ENCODE results near the gene NTN3. TPM values are rescaled to one million over a fixed set of nuclear protein-coding genes. Genes with fewer than 3 reads are reported as not detected.

The NTN3 gene
- total and polyA plus RNA-seq, 2 of the 8 experiments (the other 6 are each of a cell fraction or from before 2014, with no cell fraction given): 0.30 to 0.34 TPM

GRCh38 chr16:2499890-2500429 lies 28.9 kb downstream of the NTN3 start:
- H3K14ac ChIP-seq (ENCODE audit: insufficient read length): no peak overlapping the region
- WGBS, 2 experiments (ENCODE audit: extremely low coverage in 1 of 2, insufficient coverage in 1 of 2, insufficient read length in 1 of 2, insufficient replicate concordance in 2 of 2, low coverage in 1 of 2, low lambda C conversion rate in 2 of 2, missing lambda C conversion rate in 1 of 2): 97% methylated on average over 11 of the region's 29 CpGs; no CpG with 5 or more reads in 1 of the 2 experiments
- H3K36me3 ChIP-seq (ENCODE audit: control insufficient read depth in 2 of 4, insufficient read depth in 4 of 4, low read length in 3 of 4): peaks cover 0 to 15% (median 4%) of the 10 kb centered on the region in 4 experiments; a peak in 4 of 8 replicates
- H3K27ac ChIP-seq (ENCODE audit: low read depth, low read length): no peak overlapping the region
- H3K27me3 ChIP-seq (replicated peaks in 1 of 4; ENCODE audit: control insufficient read depth in 3 of 4, extremely low read depth in 1 of 4, insufficient read depth in 3 of 4, low read length in 3 of 4): no peaks in the 10 kb centered on the region; a peak in 1 of 7 replicates
- DNase-seq (ENCODE audit: low read depth in 1 of 2, low spot score in 2 of 2): no peak
- H3K23ac ChIP-seq (ENCODE audit: insufficient read length): no peak overlapping the region
- H3K4me1 ChIP-seq (replicated peaks in 1 of 4; ENCODE audit: control insufficient read depth in 3 of 4, insufficient read depth in 4 of 4, low read length in 3 of 4): peaks cover 0 to 16% (median 9%) of the 10 kb centered on the region in 4 experiments; a peak in 6 of 7 replicates
- no peak for FAIRE-seq
- peak overlapping the region; percentile 46; the same call in 1 of the 2 replicates for H4K8ac ChIP-seq (ENCODE audit: extremely low read depth, insufficient read depth, low read length)
- no peak overlapping the region for H2AK5ac ChIP-seq (ENCODE audit: low read depth, low read length)
- H3K23me2 ChIP-seq (ENCODE audit: low read depth, low read length): no peaks in the 10 kb centered on the region
- no peak overlapping the region for H2BK120ac ChIP-seq (replicated peaks; ENCODE audit: low read depth, low read length)
- no peaks in the 10 kb centered on the region; the same call in 1 of the 2 replicates for H3K79me1 ChIP-seq (ENCODE audit: low read depth, low read length)
- no peak overlapping the region for H4K5ac ChIP-seq (ENCODE audit: insufficient read length, low read depth, low read length)
- H3K9ac ChIP-seq (replicated peaks in 1 of 4; ENCODE audit: extremely low read depth in 1 of 4, low read depth in 3 of 4, low read length in 3 of 4): no peak overlapping the region
- H4K91ac ChIP-seq (replicated peaks; ENCODE audit: insufficient read length, low read length): no peak overlapping the region
- no peak overlapping the region for H3K56ac ChIP-seq (replicated peaks; ENCODE audit: insufficient read length, low read depth, low read length)
- H3K18ac ChIP-seq (ENCODE audit: extremely low read depth, low read length): no peak overlapping the region
- H3K4ac ChIP-seq (replicated peaks; ENCODE audit: insufficient read length, low read depth, low read length): no peak overlapping the region
- H3K4me3 ChIP-seq (ENCODE audit: extremely low read depth in 1 of 4, insufficient read depth in 2 of 4, low read depth in 3 of 4, low read length in 4 of 4): no peak overlapping the region
- no peak overlapping the region for H2BK15ac ChIP-seq (ENCODE audit: low read length)
- H2BK20ac ChIP-seq (ENCODE audit: low read length): no peak overlapping the region
- no peak overlapping the region for H2BK5ac ChIP-seq (ENCODE audit: low read depth, low read length)
- no peak overlapping the region for H3K4me2 ChIP-seq (ENCODE audit: insufficient read depth in 1 of 2, low read depth in 2 of 2, low read length in 2 of 2)
- POLR2A ChIA-PET (ENCODE audit: partially characterized antibody): interaction anchor here (1.0 to 1.8 kb wide), 4 partner anchors 14 to 345 kb away, joined by 4 to 10 read pairs (median 4); partner anchors contain the start of gene ATP6V0C
- CTCF ChIA-PET (ENCODE audit: partially characterized antibody): interaction anchor here (0.6 to 3.3 kb wide), 17 partner anchors 8 to 459 kb away, joined by 3 to 32 read pairs (median 5); partner anchors contain the start of gene TEDC2
- peaks cover 2 to 4% of the 10 kb centered on the region in 2 experiments for H4K20me1 ChIP-seq (replicated peaks in 1 of 2; ENCODE audit: control insufficient read depth in 1 of 2, insufficient read depth in 2 of 2, low read length in 2 of 2)
- no peak overlapping the region for H2BK12ac ChIP-seq (ENCODE audit: low read depth, low read length)
- H2AFZ ChIP-seq (ENCODE audit: low read length): no peak overlapping the region
- TF ChIP-seq E2F6 (IDR thresholded peaks at IDR 0.05) (no peak), RFX5 (IDR thresholded peaks at IDR 0.05; ENCODE audit: borderline replicate concordance, low read depth, low read length) (no peak), SUZ12 (IDR thresholded peaks at IDR 0.05; ENCODE audit: low read length) (no peak), RNF2 (IDR thresholded peaks at IDR 0.05; ENCODE audit: borderline replicate concordance, low read depth, low read length, missing control alignments, poor library complexity, severe bottlenecking) (no peak), CTCF (IDR thresholded peaks at IDR 0.05; ENCODE audit: control extremely low read depth in 1 of 3, insufficient read depth in 1 of 3, low read depth in 1 of 3, low read length in 3 of 3) (no peak), TAF1 (IDR thresholded peaks at IDR 0.05; ENCODE audit: low read depth, low read length) (no peak), POLR2A (IDR thresholded peaks at IDR 0.05; ENCODE audit: control extremely low read depth in 1 of 2, low read depth in 2 of 2, low read length in 2 of 2) (no peak), MAFK (IDR thresholded peaks at IDR 0.05; ENCODE audit: low read depth, low read length) (no peak), EP300 (IDR thresholded peaks at IDR 0.05; ENCODE audit: borderline replicate concordance in 1 of 2, low read depth in 2 of 2, low read length in 2 of 2) (no peak)
- no peaks in the 10 kb centered on the region for H3K79me2 ChIP-seq (ENCODE audit: control insufficient read depth in 1 of 2, insufficient read depth in 2 of 2, low read length in 2 of 2)
- H3K9me3 ChIP-seq (ENCODE audit: insufficient read depth in 2 of 2, low read depth in 1 of 2, low read length in 1 of 2): no peaks in the 10 kb centered on the region
